Fibroblast of villous mesenchyme (primary cell): ENCODE measurements around the gene AGXT2. TPM values are rescaled to one million over a fixed set of nuclear protein-coding genes. Genes with fewer than 3 reads are reported as not detected.

Experiments used
- DNase-seq: peaks from one replicate; pipeline ENCODE4 v3.0.0-alpha.2; 2010; ENCODE audit warnings: low read depth
- H3K4me3 ChIP-seq: 2 replicates; pipeline ENCODE4 v1.5.1; 2011; ENCODE audit warnings: low read depth, mild to moderate bottlenecking, low read length
- CTCF ChIP-seq: IDR thresholded peaks from 2 replicates; pipeline ENCODE4 v1.5.1; 2012; ENCODE audit warnings: low read depth, mild to moderate bottlenecking, low read length; ENCODE audit not compliant: insufficient read depth
- total RNA-seq: library from RNA; depleted of rRNA; stranded (reverse); fragments of >200 nt; gene quantifications from 2 replicates; pipeline ENCODE4 v1.2.3, GENCODE V29; 2012

The AGXT2 gene
- total RNA-seq, 1 donor = not detected

- TF ChIP-seq CTCF = no peak
- DNase-seq = no peak
- no peak overlapping the region for H3K4me3 ChIP-seq
Measured at GRCh38 chr5:35069188-35069587, 21.4 kb upstream of the AGXT2 start.

- DNase-seq = no peak
- TF ChIP-seq CTCF = no peak
- no peak overlapping the region for H3K4me3 ChIP-seq
Measured at GRCh38 chr5:35067985-35068384, 20.2 kb upstream of the AGXT2 start.

- no peak for TF ChIP-seq CTCF
Measured at GRCh38 chr5:35066260-35066795, 18.6 kb upstream of the AGXT2 start.

GRCh38 chr5:35063414-35063813, 15.7 kb upstream of the AGXT2 start:
- no peak overlapping the region for H3K4me3 ChIP-seq
- DNase-seq = peak; percentile 68
- TF ChIP-seq CTCF = no peak

More at GRCh38 chr5:35066260-35066795, 18.6 kb upstream of the AGXT2 start:
- no peak for DNase-seq
- no peak overlapping the region for H3K4me3 ChIP-seq

- no peak overlapping the region for H3K4me3 ChIP-seq
- peak; percentile 96 for DNase-seq
- TF ChIP-seq CTCF = no peak
Measured at GRCh38 chr5:35061211-35061770, 13.5 kb upstream of the AGXT2 start.

GRCh38 chr5:35060236-35060635, 12.5 kb upstream of the AGXT2 start:
- TF ChIP-seq CTCF = no peak
- no peak for DNase-seq
- H3K4me3 ChIP-seq = no peak overlapping the region

- no peak overlapping the region for H3K4me3 ChIP-seq
- DNase-seq = peak; percentile 55
- TF ChIP-seq CTCF = no peak
Measured at GRCh38 chr5:35059251-35059650, 11.5 kb upstream of the AGXT2 start.
